NCI-H146 treated with DMSO at 0.1 percent for 48 hours (cell line): ENCODE data around the gene DCUN1D4.
"Not testable (repeated sequence)": the region's sequence is repeated elsewhere in the genome, so short reads cannot be mapped to it uniquely, and the experiment has no call there.

ENCODE experiments used
- DNase-seq: peaks from one replicate; lab custom pipeline; 2025; ENCODE audit not compliant: unreplicated experiment; lab: John Stamatoyannopoulos, UW

Gene DCUN1D4

DNA sequence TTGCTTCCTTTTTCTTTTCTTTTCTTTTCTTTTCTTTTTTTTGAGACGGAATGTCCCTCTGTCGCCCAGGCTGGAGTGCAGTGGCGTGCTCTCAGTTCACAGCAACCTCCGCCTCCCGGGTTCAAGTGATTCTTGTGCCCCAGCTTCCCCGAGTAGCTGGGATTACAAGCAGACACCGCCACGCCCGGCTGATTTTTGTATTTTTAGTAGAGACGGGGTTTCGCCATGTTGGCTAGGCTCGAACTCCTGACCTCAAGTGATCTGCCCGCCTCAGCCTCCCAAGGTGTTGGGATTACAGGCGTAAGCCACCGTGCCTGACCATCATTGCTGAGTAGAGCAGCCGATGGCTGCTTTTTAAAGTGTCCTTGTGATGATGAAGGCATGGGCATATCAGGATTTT lies 50.4 kb downstream of the DCUN1D4 start:
- not testable (repeated sequence) for DNase-seq

GRCh38 chr4:51894059-51894645 lies 51.2 kb downstream of the DCUN1D4 start:
- DNase-seq = no peak

GRCh38 chr4:51895158-51895557 lies 52.2 kb downstream of the DCUN1D4 start:
- DNase-seq = no peak

- peak; percentile 40 for DNase-seq
These were observed 53.0 kb downstream of the DCUN1D4 start for GRCh38 chr4:51895816-51896408.

GRCh38 chr4:51901363-51901762 lies 58.4 kb downstream of the DCUN1D4 start:
- no peak for DNase-seq

DNA sequence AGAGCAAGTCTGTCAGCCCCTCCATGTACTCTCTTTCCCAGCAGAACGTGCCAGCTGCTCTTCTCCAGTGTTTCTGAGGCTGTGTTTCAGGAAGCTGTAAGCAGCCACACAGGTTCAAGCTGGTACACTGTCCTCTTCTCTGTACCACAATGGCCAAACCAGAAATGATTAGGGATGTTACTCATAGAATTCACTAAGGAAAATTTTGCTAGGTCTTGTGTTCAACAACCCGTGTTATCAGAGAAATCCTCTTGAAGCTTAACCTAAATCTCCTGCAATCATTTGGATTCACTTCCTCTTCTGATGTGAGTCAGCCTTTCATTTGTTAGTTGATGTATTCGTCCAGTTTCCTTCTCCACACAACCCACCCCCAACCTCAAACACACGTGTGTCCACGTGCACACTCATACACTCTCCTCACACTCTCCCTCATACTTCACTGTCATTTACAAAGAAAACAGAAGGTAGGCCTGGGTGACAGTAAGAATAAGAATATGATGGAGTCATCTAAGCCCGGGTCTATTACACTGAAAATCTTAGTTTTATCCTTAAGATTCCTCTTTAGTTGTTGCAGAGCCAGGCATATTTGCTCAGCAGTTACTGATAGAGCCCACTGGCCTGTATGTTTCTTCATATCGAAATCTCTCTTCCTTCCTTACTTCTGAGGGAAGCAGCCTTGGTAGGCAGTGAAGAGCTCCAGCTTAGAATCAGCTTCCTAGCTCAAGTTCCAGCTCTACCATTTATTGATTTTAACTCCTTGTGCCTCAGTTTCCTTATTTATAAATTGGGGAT lies 63.4 kb downstream of the DCUN1D4 start:
- no peak for DNase-seq

GRCh38 chr4:51907006-51907669 lies 64.2 kb downstream of the DCUN1D4 start:
- DNase-seq = no peak

DNA sequence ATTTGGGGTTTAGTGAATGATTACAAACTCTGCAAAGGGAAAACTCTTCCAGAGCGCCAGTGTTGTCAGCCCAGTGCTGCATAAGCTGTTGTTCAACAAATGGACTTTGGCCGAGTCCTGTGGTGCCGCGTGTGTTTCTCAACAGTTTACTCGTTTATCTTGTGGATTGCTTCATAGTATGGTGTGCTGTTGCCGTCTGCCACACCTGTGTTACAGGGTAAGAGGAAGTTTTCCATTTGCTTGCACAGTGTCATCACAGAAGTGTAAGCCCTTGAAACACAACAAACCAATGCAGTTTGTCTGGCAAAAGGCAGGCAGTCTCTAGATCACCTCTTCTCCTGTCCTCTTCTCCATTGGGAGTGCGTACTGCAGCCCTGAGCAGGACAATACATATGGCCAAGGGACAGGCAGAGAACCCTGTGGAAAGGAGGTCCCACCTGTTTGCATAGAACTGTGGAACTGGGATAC lies 66.3 kb downstream of the DCUN1D4 start:
- DNase-seq = no peak

DNA sequence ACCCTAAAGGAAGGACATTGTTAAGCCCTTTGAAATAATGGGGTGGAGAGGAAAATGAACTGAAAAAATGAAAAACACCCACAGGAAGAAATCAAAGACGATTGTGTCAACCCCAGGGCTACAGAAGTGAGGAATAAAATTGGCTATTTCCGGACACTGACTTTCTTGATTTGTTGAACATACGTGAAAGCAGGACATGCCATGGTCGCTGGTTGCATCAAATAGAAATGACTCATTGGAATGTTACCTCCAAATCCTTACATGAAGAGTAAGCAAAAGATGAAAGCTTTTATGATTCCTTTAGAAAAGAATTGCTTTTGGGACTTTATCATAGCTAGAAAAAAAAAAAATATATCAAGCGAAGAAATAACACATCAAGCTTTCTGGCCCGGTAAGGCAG lies 75.3 kb downstream of the DCUN1D4 start:
- no peak for DNase-seq

- no peak for DNase-seq
These were observed 80.4 kb downstream of the DCUN1D4 start for GRCh38 chr4:51923343-51923742.

DNA sequence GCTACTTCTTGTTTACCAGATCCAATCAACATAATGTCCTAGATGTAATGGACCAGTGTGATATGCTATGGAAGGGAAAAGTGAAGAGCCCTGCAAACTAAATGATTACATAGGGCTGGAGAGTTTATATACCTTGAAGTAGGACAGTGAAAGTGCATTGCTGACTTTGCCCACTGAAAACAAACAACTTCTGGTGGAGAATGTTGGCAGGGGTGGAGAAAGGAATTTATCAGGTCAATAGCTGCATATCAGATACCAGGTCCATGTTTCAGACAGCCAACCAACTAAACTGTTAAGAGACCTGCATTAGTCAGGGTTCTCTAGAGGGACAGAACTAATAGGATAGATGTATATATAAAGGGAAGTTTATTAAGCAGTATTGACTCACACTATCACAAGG lies 82.4 kb downstream of the DCUN1D4 start:
- DNase-seq = no peak

DNA sequence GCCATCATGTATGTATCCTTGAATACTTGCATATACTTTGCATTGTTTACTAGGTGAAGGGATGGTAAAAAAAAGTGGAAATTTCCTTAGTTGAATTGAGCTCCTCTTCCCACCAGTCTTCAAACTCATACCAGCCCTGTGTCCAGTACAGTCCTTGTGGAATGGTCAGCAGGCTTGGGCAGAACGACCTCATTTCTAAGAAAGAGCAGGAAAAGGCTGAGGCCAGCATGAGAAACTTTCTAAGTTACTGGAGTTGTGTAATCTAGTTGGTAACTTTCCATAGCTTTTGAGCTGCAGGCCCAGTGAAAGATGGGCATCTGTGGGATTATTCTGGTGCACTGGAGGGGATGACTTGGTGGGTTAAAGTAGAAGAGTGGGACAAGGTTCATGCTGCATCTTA lies 87.6 kb downstream of the DCUN1D4 start:
- no peak for DNase-seq

DNA sequence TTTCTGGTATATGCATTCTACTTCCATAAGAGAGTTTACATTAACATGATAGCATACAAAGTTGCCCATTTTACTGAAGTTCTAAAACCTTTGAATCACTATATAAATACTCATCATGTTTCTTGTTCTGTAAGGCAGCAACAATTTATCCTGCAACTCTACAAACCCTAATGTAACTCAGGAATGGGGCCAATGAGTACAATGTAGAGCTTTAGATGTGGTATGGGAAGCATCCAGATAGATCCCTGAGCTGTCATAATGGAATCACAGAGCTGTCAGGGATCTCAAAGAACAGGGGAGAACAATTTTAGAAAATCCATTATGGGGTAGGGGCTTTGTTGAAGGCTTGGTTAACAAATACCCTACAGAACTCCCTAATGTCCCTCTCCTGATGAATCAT lies 88.5 kb downstream of the DCUN1D4 start:
- DNase-seq = no peak

- no peak for DNase-seq
These were observed 89.3 kb downstream of the DCUN1D4 start for GRCh38 chr4:51932261-51932660.

- DNase-seq = no peak
These were observed 89.7 kb downstream of the DCUN1D4 start for GRCh38 chr4:51932684-51933083.

GRCh38 chr4:51940460-51940859 lies 97.5 kb downstream of the DCUN1D4 start:
- not testable (repeated sequence) for DNase-seq

- no peak for DNase-seq
These were observed 99.3 kb downstream of the DCUN1D4 start for GRCh38 chr4:51942108-51942832.

GRCh38 chr4:51942833-51943215 lies 99.9 kb downstream of the DCUN1D4 start:
- DNase-seq = no peak

- no peak for DNase-seq
These were observed 100.3 kb downstream of the DCUN1D4 start for GRCh38 chr4:51943221-51943620.

DNA sequence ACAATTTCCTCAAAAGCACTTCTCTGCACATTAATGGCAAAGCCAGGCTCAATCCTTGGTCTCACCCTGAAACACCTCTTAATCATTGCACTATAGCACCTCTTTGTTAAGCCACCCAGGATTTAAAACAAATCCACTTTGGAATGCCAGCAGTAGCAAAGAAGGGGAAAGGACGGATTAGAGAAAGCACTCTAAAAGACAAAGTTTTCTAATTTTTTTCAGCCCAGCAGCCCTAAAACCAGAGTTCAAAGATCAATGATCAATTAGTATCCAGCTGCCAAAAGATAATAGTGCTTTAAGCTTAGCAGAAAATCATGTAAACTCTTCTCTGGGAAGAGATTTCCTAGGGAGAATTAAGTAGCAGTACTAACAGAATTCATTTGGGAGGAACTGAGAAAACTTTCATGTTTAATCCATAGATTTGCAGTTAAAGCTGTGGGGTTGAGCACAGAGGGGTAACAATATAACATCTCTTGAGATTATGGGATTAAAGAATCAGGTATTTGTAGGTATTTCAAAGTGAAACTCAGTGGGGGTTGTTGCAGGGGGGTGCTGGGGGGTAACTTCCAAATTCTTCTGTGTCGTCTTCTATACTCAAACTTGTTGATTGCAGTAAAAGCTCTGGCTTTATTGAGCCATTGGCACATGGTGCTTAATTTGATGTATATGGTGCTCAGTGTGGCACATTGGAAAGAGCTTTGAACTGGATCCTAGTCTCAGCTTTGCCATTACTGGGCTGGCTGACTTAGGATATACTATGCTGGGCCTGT lies 115.4 kb downstream of the DCUN1D4 start:
- DNase-seq = no peak
